GM23338 (cell line): ENCODE results near the gene C14orf119.

Experiments used
- CTCF ChIP-seq, 2 experiments: fragments of 200-600 bp in 1 of 2; sonication (generic) in 1 of 2; conservative IDR thresholded peaks; 2 replicates each; pipeline versions ENCODE4 v1.5.1 to v1.6.1; 2016 to 2017; ENCODE audit warnings: antibody characterized with exemption in 2 of 2, low read depth in 2 of 2, mild to moderate bottlenecking in 2 of 2, moderate library complexity in 1 of 2
- EZH2 ChIP-seq: fragments of 200-600 bp; sonication (generic); IDR thresholded peaks from one replicate; pipeline ENCODE4 v1.8.0; 2017; ENCODE audit warnings: antibody characterized with exemption, mild to moderate bottlenecking, low read depth; ENCODE audit not compliant: unreplicated experiment
- EZH2phosphoT487 ChIP-seq: fragments of 200-600 bp; sonication (generic); IDR thresholded peaks from one replicate; pipeline ENCODE4 v1.8.1; 2018; ENCODE audit warnings: antibody characterized with exemption; ENCODE audit not compliant: unreplicated experiment
- JUNB ChIP-seq: IDR thresholded peaks from one replicate; pipeline ENCODE4 v1.6.1; 2016; ENCODE audit warnings: antibody characterized with exemption; ENCODE audit not compliant: unreplicated experiment
- POLR2AphosphoS5 ChIP-seq: IDR thresholded peaks from 2 replicates; pipeline ENCODE4 v1.6.1; 2016; ENCODE audit warnings: antibody characterized with exemption, low read depth

- TF ChIP-seq CTCF (conservative IDR thresholded peaks at IDR 0.05; ENCODE audit: low read depth in 2 of 2): no peak
- TF ChIP-seq EZH2: no peak
- TF ChIP-seq POLR2AphosphoS5: no peak
- no peak for TF ChIP-seq EZH2phosphoT487
- TF ChIP-seq JUNB: no peak
Observed at GRCh38 chr14:23102801-23103200, 7.5 kb downstream of the C14orf119 start.
